Chondrocyte (in vitro differentiated cells): ENCODE data around the gene YIPF6. TPM values are rescaled to one million over a fixed set of nuclear protein-coding genes. Genes with fewer than 3 reads are reported as not detected.
"Not testable (repeated sequence)": the region's sequence is repeated elsewhere in the genome, so short reads cannot be mapped to it uniquely, and the experiment has no call there.

Experiments used
- DNase-seq: peaks from one replicate; pipeline ENCODE4 v3.0.0; 2021; ENCODE audit warnings: mixed read lengths, low spot score
- H3K27ac Mint-ChIP-seq: one replicate; pipeline ENCODE4 v1.8.0; 2021; ENCODE audit warnings: mild to moderate bottlenecking, moderate library complexity, mixed read lengths; ENCODE audit not compliant: unreplicated experiment
- H3K27me3 Mint-ChIP-seq: 2 replicates; pipeline ENCODE4 v1.8.0; 2021; ENCODE audit warnings: low read depth, mixed read lengths
- H3K36me3 Mint-ChIP-seq: 2 replicates; pipeline ENCODE4 v1.8.0; 2021; ENCODE audit warnings: low read depth, mixed read lengths
- H3K4me1 Mint-ChIP-seq: 2 replicates; pipeline ENCODE4 v1.8.0; 2021; ENCODE audit warnings: low read depth, mild to moderate bottlenecking, mixed read lengths
- H3K4me3 Mint-ChIP-seq: one replicate; pipeline ENCODE4 v1.8.0; 2021; ENCODE audit warnings: mild to moderate bottlenecking, moderate library complexity, mixed read lengths; ENCODE audit not compliant: unreplicated experiment
- H3K9me3 Mint-ChIP-seq: 2 replicates; pipeline ENCODE4 v1.8.0; 2021; ENCODE audit warnings: low read depth, mixed read lengths
- total RNA-seq: library from RNA; stranded (reverse); gene quantifications from 3 replicates; pipeline ENCODE4 v1.2.1, GENCODE V29; 2021
- TF ChIP-seq, protein P1 (sequence below): fragments of 200-600 bp; sonication (generic); IDR thresholded peaks from 2 replicates; pipeline ENCODE4 v1.5.0; 2021; ENCODE audit warnings: antibody characterized with exemption, mild to moderate bottlenecking, moderate library complexity

The YIPF6 gene
- total RNA-seq, 1 donor from 2014 or later: 42.9 TPM

DNA sequence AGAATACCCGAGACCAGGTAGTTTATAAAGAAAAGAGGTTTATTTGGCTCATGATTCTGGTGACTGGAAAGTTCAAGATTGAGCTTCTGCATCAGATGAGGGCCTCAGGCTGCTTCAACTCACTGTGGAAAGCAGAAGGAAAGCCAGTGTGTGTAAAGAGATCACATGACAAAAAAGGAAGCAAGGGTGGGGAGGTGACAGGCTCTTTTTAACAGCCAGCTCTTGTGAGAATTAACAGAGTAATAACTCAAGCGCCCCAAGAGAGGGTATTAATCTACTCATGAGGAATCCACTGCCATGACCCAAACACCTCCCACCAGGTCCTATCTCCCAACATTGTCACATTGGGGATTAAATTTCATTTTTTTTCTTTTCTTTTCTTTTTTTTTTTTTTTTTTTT, 6.3 kb upstream of the YIPF6 start:
- H3K4me1 Mint-ChIP-seq: no peaks in the 10 kb centered on the region
- H3K4me3 Mint-ChIP-seq: no peak overlapping the region
- H3K9me3 Mint-ChIP-seq: peaks cover 4% of the 10 kb centered on the region
- no peak for DNase-seq
- no peak overlapping the region for H3K27ac Mint-ChIP-seq
- TF ChIP-seq, protein P1, sequence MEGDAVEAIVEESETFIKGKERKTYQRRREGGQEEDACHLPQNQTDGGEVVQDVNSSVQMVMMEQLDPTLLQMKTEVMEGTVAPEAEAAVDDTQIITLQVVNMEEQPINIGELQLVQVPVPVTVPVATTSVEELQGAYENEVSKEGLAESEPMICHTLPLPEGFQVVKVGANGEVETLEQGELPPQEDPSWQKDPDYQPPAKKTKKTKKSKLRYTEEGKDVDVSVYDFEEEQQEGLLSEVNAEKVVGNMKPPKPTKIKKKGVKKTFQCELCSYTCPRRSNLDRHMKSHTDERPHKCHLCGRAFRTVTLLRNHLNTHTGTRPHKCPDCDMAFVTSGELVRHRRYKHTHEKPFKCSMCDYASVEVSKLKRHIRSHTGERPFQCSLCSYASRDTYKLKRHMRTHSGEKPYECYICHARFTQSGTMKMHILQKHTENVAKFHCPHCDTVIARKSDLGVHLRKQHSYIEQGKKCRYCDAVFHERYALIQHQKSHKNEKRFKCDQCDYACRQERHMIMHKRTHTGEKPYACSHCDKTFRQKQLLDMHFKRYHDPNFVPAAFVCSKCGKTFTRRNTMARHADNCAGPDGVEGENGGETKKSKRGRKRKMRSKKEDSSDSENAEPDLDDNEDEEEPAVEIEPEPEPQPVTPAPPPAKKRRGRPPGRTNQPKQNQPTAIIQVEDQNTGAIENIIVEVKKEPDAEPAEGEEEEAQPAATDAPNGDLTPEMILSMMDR: no peak
- H3K36me3 Mint-ChIP-seq: no peaks in the 10 kb centered on the region
- H3K27me3 Mint-ChIP-seq: no peaks in the 10 kb centered on the region

DNA sequence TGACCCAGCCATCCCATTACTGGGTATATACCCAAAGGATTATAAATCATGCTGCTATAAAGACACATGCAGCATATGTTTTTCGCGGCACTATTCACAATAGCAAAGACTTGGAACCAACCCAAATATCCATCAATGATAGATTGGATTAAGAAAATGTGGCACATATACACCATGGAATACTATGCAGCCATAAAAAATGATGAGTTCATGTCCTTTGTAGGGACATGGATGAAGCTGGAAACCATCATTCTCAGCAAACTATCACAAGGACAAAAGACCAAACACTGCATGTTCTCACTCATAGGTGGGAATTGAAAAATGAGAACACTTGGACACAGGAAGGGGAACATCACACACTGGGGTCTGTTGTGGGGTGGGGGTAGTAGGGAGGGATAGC, 5.1 kb upstream of the YIPF6 start:
- not testable (repeated sequence) for H3K27ac Mint-ChIP-seq, H3K36me3 Mint-ChIP-seq, H3K4me1 Mint-ChIP-seq, DNase-seq, H3K27me3 Mint-ChIP-seq, H3K4me3 Mint-ChIP-seq, H3K9me3 Mint-ChIP-seq

DNA sequence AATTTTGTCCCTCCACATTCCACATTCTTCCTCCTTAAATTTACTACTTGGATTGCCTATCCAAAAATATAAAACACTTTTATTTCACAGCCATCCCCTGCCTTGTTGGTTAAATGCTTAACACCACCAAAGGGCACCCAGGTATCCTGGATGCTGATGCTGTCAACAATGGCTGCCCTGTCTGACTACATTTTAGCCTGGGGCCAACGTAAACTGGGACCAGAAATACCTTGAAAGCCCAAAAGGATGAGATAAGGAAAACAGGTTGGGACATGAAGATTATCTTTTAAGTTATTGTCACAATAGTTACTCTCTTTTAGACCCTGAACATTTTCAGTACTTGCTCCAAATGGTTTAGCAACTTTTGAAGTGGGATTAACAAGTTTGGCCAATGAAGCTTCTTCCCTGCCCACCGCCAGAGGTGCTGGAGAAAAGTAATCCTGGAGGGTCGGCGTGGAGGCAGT, 775 bp upstream of the YIPF6 start:
- Mint-ChIP-seq H3K36me3 (no peaks in the 10 kb centered on the region), H3K4me3 (peak overlapping the region; percentile 94), H3K27me3 (no peaks in the 10 kb centered on the region), H3K9me3 (peaks cover 4% of the 10 kb centered on the region), H3K27ac (peak overlapping the region; percentile 100), H3K4me1 (peaks cover 14% of the 10 kb centered on the region)
- DNase-seq: no peak
- TF ChIP-seq, protein P1: peak; percentile 46

DNA sequence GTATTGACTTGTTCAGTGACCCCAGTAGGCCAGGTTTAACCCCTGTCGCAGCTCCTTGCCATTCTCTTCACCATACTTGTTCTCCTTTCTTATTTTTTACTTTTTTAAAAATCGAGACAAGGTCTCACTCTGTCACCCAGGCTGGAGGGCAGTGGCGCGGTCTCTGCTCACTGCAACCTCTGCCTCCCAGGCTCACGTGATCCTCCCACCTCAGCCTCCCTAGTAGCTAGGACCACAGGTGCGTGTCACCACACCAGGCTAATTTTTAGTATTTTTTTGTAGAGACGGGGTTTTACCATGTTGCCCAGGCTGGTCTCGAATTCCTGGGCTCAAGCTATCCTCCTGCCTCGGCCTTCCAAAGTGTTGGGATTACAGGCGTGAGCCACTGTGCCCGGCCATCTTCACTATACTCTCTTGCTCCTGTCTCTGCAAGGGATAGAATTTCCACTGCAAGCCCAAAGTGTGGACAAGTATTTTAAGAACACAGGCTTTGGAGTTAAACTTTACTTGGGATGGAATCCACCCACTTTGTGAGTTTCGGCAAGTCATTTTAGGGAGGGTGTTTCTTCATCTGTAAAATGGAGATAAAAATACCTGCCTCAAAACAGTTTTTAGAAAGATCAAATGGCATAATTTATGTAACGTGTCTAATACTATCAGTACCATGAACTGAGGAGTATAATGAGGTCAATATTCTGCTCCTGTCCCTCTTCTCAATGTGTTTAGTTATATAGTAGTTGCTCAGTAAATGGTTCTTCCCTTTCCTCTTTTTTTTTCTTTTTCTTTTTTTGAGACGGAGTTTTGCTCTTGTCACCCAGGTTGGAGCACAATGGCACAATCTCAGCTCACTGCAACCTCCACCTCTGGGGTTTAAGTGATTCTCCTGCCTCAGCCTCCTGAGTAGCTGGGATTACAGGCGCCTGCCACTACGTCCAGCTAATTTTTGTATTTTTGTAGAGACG, 973 bp downstream of the YIPF6 start:
- H3K27me3 Mint-ChIP-seq: no peaks in the 10 kb centered on the region
- H3K9me3 Mint-ChIP-seq: peaks cover 4% of the 10 kb centered on the region
- no peaks in the 10 kb centered on the region for H3K36me3 Mint-ChIP-seq
- peak overlapping the region; percentile 94 for H3K4me3 Mint-ChIP-seq
- peaks cover 14% of the 10 kb centered on the region for H3K4me1 Mint-ChIP-seq
- H3K27ac Mint-ChIP-seq: peak overlapping the region; percentile 100
- DNase-seq: no peak
- TF ChIP-seq, protein P1: no peak

DNA sequence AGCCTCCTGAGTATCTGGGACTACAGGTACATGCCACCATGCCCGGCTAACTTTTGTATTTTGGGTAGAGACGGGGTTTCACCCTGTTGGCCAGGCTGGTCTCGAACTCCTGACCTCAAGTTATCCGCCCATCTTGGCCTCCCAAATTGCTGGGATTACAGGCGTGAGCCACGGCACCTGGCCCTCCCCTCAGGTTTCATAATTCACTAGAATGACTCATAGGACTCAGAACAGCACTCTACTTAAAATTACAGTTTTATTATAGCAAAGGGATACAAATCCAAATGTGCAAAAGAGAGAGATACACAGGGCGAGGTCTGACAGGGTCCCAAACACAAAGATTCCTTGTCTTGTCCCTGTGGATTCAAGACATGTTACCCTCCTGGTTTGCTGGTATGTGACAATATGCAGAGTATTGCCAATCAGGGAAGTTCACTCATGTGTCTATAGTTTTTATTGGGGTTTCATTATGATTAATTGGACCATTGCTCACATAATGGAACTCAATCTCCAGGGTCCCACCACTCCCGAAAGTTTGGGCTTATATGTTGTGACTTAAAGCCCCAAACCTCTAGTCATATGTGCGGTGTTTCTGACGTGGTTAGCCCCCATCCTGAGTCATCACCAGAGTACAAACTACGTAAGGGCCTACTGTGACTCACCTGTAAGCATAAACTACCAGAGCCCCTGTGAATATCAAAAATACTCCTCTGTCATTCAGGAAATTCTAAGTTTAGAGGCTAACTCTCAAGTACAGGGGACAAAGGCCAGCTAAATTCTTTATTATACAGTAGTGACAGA, 5.2 kb downstream of the YIPF6 start:
- H3K4me3 Mint-ChIP-seq: no peak overlapping the region
- H3K27ac Mint-ChIP-seq: no peak overlapping the region
- H3K9me3 Mint-ChIP-seq: no peaks in the 10 kb centered on the region
- TF ChIP-seq, protein P1: no peak
- H3K4me1 Mint-ChIP-seq: peaks cover 12% of the 10 kb centered on the region
- no peaks in the 10 kb centered on the region for H3K36me3 Mint-ChIP-seq
- no peak for DNase-seq
- no peaks in the 10 kb centered on the region for H3K27me3 Mint-ChIP-seq
